IPS-NIHi7 (cell line): ENCODE results near the gene BLVRB.
A peak's percentile ranks its signal among the peaks of the same experiment; 100 is the strongest.
"Not testable (repeated sequence)": the region's sequence is repeated elsewhere in the genome, so short reads cannot be mapped to it uniquely, and the experiment has no call there.

Experiments
- DNase-seq: peaks from one replicate; pipeline ENCODE4 v3.0.0; 2012; ENCODE audit warnings: mixed read lengths; ENCODE audit errors: extremely low spot score

The BLVRB gene

GRCh38 chr19:40489882-40490230, 24.3 kb upstream of the BLVRB start:
- DNase-seq = no peak

- no peak for DNase-seq
These were observed 20.5 kb upstream of the BLVRB start for GRCh38 chr19:40486017-40486416.

GRCh38 chr19:40475878-40476644, 10.5 kb upstream of the BLVRB start:
- not testable (repeated sequence) for DNase-seq

- no peak for DNase-seq
These were observed 9.2 kb upstream of the BLVRB start for GRCh38 chr19:40474737-40475136.

GRCh38 chr19:40472516-40472915, 7.0 kb upstream of the BLVRB start:
- DNase-seq = no peak

- no peak for DNase-seq
These were observed 5.6 kb upstream of the BLVRB start for GRCh38 chr19:40471111-40471510.

- DNase-seq = no peak
These were observed 3.5 kb upstream of the BLVRB start for GRCh38 chr19:40469011-40469410.

- peak; percentile 31 for DNase-seq
These were observed 1.6 kb upstream of the BLVRB start, which contains the start of gene SPTBN4 for GRCh38 chr19:40466985-40467734. Gene SPTBN4, plus strand, starts transcription at chr19:40467001. Its CDS starts 5,621 bp downstream, at chr19:40472622.

GRCh38 chr19:40466219-40466984, 857 bp upstream of the BLVRB start:
- DNase-seq = no peak

- DNase-seq = no peak
These were observed 454 bp downstream of the BLVRB start for GRCh38 chr19:40465025-40465556.

- peak; percentile 68 for DNase-seq
These were observed 1.2 kb downstream of the BLVRB start for GRCh38 chr19:40464059-40465024.

- DNase-seq = not testable (repeated sequence)
These were observed 1.9 kb downstream of the BLVRB start for GRCh38 chr19:40463587-40464037.

- no peak for DNase-seq
These were observed 3.8 kb downstream of the BLVRB start for GRCh38 chr19:40461669-40462221.

GRCh38 chr19:40460185-40460584, 5.4 kb downstream of the BLVRB start:
- no peak for DNase-seq

- no peak for DNase-seq
These were observed 7.0 kb downstream of the BLVRB start for GRCh38 chr19:40458597-40458974.

- no peak for DNase-seq
These were observed 7.5 kb downstream of the BLVRB start for GRCh38 chr19:40457953-40458596.

- DNase-seq = no peak
These were observed 8.5 kb downstream of the BLVRB start for GRCh38 chr19:40457048-40457447.

- DNase-seq = not testable (repeated sequence)
These were observed 11.6 kb downstream of the BLVRB start for GRCh38 chr19:40453943-40454342.

- DNase-seq = no peak
These were observed 12.3 kb downstream of the BLVRB start for GRCh38 chr19:40453151-40453735.

GRCh38 chr19:40452016-40452415, 13.5 kb downstream of the BLVRB start:
- no peak for DNase-seq
